ENCODE results near the gene ZNHIT2.
"Not testable (repeated sequence)": the region's sequence is repeated elsewhere in the genome, so short reads cannot be mapped to it uniquely, and the experiment has no call there.

The ZNHIT2 gene

GRCh38 chr11:65117206-65118096 lies at the start of gene ZNHIT2:
Gene ZNHIT2, minus strand, starts transcription at chr11:65117701. Its CDS starts 48 bp downstream, at chr11:65117653.
- peak; percentile 95 for DNase-seq

GRCh38 chr11:65166893-65167292 lies 49.4 kb upstream of the ZNHIT2 start:
- no peak for DNase-seq

- DNase-seq, result no peak
These were observed 48.2 kb upstream of the ZNHIT2 start for GRCh38 chr11:65165410-65166317.

- DNase-seq, result no peak
These were observed 46.2 kb upstream of the ZNHIT2 start for GRCh38 chr11:65163684-65164083.

- no peak for DNase-seq
These were observed 43.1 kb upstream of the ZNHIT2 start for GRCh38 chr11:65160643-65161042.

GRCh38 chr11:65159012-65159411 lies 41.5 kb upstream of the ZNHIT2 start:
- DNase-seq, result no peak

- no peak for DNase-seq
These were observed 39.8 kb upstream of the ZNHIT2 start for GRCh38 chr11:65157336-65157735.

- no peak for DNase-seq
These were observed 39.4 kb upstream of the ZNHIT2 start for GRCh38 chr11:65156926-65157325.

- DNase-seq, result no peak
These were observed 38.8 kb upstream of the ZNHIT2 start for GRCh38 chr11:65156256-65156655.

- no peak for DNase-seq
These were observed 34.6 kb upstream of the ZNHIT2 start for GRCh38 chr11:65152122-65152521.

GRCh38 chr11:65151331-65151899 lies 33.9 kb upstream of the ZNHIT2 start:
- DNase-seq, result no peak

GRCh38 chr11:65150509-65151299 lies 33.2 kb upstream of the ZNHIT2 start:
- DNase-seq, result peak; percentile 36

GRCh38 chr11:65150131-65150508 lies 32.6 kb upstream of the ZNHIT2 start:
- DNase-seq, result not testable (repeated sequence)

- no peak for DNase-seq
These were observed 31.2 kb upstream of the ZNHIT2 start for GRCh38 chr11:65148657-65149056.

- DNase-seq, result no peak
These were observed 30.0 kb upstream of the ZNHIT2 start for GRCh38 chr11:65147352-65148075.

GRCh38 chr11:65141896-65142494 lies 24.5 kb upstream of the ZNHIT2 start:
- no peak for DNase-seq

GRCh38 chr11:65136515-65137096 lies 19.1 kb upstream of the ZNHIT2 start:
- DNase-seq, result no peak

GRCh38 chr11:65135633-65136145 lies 18.2 kb upstream of the ZNHIT2 start:
- DNase-seq, result no peak

GRCh38 chr11:65134952-65135632 lies 17.6 kb upstream of the ZNHIT2 start:
- peak; percentile 96 for DNase-seq
